OCI-LY7 (cell line): Measurements from ENCODE around the gene DENND6B.

Source experiments
- CTCF ChIP-seq: fragments of 200-600 bp; sonication (generic); conservative IDR thresholded peaks from 2 replicates; pipeline ENCODE4 v1.5.1; 2014; ENCODE audit warnings: mild to moderate bottlenecking, antibody characterized with exemption, low read length, moderate library complexity, mixed read lengths
- EZH2phosphoT487 ChIP-seq: fragments of 200-600 bp; sonication (generic); IDR thresholded peaks from 2 replicates; pipeline ENCODE4 v1.6.1; 2018; ENCODE audit warnings: low read depth, borderline replicate concordance, mild to moderate bottlenecking, mixed run types, antibody characterized with exemption, low read length, moderate library complexity, mixed read lengths

- TF ChIP-seq CTCF (no peak), EZH2phosphoT487 (no peak)
These were observed 13.4 kb upstream of the DENND6B start for GRCh38 chr22:50339945-50340879.
